GM21737 (cell line): ENCODE measurements around the gene ANTXR1.

Experiments
- ATAC-seq: cut with Tn5 transposase; IDR thresholded peaks from one replicate; pipeline ENCODE4 v1.9.1; 2021; ENCODE audit warnings: mild to moderate bottlenecking, moderate library complexity; ENCODE audit not compliant: unreplicated experiment

The ANTXR1 gene

DNA sequence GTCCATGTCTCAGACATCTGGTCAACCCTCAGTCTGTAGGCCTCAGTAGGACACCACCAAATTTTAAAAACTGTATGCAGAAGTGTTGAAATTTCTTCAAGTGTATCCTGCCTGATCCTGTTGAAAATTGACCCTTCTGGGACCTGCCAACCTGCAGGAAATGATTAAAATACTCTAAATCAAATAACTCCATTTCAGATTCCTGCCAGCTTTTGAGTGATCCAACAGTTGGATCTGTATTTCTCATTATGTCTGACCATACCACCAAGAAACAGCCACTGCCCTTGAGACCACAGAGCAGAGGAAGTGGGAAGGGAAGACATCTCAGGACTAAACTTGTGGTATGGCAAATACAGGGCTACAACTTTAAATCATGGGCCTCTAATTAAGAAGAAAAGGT is 113.4 kb downstream of the ANTXR1 start:
- ATAC-seq = no peak

- no peak for ATAC-seq
Measured at GRCh38 chr2:69131452-69131851, 118.5 kb downstream of the ANTXR1 start.

DNA sequence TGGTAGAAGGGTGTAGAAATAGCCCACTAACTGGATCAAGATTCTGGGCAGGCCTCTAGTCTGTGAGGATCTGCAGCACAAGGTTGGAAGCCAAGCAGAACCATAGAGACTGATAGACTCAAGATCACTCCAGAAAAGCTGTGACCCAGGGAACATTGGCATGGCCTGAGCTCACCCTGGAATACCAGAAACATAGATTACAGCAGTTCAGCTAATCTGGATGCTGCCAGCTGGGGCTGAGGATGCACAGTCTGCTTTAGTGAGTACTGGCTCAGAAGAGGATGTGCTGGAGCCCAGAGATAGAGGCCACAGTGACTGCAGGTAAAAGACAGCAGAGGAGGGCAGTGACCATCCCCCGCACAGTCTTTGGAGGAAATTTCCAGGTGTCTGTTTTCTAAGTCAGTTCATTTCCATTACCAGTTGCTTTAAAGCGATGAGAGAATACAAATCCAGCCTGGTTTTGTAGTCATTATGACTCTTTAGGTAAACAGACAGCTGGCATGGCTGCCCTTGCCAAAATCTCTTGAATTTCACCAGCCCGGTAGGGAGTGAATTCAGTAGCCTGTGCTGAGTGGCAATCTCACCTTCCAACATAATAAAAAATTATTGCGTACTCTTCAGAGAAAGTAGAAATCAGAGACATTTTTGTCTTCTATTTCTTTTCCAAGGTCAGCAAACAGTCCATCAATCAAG is 119.2 kb downstream of the ANTXR1 start:
- ATAC-seq = no peak

- ATAC-seq = no peak
Measured at GRCh38 chr2:69132960-69133590, 120.1 kb downstream of the ANTXR1 start.

- ATAC-seq = no peak
Measured at GRCh38 chr2:69133898-69134297, 120.9 kb downstream of the ANTXR1 start.

DNA sequence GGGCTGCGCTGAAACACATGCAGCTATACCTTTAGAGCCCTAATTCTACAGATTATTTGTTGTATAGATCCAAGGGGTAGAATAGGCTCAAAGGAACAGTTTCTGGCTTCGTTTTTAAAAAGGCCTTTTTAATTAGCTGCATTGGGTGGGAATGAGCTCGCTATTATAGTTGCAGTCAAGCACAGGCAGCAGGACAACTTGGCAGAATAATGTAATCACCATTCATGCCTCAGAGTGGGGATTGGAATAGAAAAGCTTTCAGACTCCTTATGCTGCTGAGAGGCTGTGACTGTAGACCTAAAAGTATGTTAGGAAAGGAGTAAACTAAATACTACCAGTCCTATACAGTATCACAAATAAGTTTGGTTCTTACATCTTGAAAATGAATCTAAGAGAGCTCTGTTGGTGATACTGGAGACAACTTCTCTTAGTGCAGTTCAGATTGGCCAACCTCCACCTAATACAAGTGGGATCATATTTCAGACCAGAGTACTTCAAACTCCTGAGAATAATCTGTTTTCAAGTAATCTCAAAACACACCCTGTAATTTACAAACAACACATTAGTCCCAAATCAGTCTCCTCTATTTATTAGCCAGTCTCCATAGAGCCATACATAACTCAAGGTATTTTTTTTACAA is 121.4 kb downstream of the ANTXR1 start:
- no peak for ATAC-seq

DNA sequence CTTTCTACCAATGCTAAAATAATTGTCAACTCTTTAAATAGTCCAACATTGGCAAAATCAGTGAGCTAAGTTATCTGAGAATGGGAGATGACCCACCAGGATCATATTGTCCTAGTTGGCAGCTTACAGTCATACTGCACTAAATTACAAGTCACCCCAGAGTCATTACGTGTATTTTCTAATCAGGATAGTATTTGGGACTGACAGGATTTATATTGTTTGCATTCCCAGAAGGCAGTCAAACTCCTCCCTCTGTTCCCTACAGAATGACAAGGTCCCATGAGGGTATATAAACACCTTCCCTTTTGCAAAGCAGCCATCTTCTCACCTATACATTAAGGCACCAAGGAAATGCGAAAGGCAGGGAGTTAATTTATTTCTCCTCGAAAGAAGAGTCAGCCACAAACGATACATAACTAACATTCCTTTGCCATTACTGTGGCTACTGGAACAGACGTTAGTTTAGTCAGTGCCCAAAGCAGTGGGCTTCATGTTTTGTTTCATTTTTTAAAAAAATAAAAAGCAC is 125.3 kb downstream of the ANTXR1 start:
- no peak for ATAC-seq

DNA sequence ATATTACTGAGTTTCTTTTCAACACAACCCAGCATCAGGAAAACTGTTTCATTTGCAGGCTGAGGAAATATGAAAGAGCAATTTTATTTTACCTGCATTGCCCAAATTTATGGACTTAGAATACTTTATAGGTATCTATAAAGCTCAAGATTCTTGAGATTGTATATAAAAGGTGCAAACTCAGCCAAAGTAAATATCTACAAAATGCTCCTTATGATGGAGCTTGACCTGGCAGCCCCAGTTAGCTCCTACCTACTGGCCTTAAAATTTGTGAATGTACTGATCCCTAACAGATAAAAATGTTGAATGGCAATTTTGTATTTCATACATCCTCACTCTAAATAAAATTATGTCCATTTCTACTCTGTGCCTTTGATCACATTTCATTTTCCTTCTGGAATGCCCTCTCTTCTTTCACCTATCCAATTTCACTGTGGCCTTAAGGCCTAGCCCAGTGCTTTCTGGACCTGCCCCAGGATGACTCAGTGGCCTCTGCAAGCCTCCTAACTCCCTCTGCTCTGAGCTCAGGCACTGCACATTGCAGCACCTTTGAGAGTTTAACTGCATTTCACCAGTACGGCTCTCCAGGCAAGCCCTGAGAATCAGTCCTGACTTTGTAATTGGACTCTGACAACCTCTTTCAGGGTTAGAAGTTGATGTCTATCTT is 125.9 kb downstream of the ANTXR1 start:
- ATAC-seq = no peak

GRCh38 chr2:69139778-69140670 is 127.0 kb downstream of the ANTXR1 start:
- ATAC-seq = no peak

DNA sequence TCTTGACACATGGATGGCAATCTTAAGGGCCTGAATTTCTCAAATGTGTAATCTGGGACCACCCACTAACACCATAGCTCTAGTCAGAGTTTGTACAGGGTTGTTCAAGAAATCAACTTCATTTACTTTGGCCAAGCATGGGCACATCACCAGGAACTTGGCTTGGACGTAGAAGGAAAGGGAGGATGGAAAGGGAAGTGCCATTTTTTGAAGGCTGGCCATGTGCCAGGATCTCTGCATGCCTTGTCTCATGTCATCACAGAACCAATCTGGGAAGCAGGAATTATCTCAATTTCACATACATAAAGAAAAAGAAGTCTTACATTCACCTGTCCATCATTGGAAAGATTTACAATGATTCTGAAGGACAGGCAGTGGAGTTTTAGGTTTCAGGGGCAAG is 128.1 kb downstream of the ANTXR1 start:
- ATAC-seq = no peak

DNA sequence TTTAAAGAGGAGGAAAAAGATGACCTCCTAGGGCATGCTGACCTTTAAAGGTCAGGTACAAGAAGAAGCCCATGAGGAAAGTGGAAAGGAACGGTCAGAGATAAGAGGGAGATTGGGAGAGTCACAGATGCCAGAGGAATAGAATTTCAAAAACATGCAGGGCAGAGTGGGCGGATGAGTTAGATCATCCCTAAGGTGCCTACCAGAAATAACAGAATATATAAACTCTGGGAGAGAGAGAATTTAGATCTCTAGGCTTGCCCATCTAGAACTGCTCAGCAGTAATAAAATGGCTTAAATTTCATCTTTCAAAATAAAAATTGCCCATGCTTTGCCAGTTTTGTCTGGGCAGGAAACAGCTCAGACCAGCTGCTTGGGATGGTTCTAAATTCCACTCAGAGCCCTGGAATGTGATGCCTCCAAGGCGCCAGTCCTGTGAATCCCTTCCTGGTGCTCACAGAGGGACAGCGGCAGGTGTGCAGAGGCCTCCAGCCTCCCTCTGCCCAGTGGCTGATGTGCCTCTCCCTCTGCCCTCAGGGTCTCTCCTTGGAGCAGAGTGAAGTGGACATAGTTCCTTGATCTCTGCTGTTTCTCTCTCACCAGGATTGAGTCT is 130.9 kb downstream of the ANTXR1 start:
- ATAC-seq = no peak

DNA sequence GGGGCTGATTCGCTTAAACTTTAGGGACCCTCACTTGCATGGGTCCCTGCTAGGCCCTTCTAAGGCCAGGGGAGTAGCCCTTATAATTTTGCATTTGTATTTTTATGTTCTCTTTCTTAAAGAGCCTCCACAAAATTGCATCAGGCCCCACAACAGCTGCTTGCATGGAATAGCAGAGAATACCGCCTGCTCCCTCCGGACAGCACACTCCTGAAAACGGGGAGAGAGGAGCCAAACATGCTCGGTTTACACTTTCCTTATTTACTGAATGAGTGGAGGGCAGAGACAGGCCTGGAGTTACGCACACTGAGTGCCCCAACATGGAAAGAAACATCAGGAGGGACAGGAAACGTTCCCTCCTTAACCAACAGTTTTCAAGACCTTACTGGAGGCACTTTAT is 132.2 kb downstream of the ANTXR1 start:
- no peak for ATAC-seq

DNA sequence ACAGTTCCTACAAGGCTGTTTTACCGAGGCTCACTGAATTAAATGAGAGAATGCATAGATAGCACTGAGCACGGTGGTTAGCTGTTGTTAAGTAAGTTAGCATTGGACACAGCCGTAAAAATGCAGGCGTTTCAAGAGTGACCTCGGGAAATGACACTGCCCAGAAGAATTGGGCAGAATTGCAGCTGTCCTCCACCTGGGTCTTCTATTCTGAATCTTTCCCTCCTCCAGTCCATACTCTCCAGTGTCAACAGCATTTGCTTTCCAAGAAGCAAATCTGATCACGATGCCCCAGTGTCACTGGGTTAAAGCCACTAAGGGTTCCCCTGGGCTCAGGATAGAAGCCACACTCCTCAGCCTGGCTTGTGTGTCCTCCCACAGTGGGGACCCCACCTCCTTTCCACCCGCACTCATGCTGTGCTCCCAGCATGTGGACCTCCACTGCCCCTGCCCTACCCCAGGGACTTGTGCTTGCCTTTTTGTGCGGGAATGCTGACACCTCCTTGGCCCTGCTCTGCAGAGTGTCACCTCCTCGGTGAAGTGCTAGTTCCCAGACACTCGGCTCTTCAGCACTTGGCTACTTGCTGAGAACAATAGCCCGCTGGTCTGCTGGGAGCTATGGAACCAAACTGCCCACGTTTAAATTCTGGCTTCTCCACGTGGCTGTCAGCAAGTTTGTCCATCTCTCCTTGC is 135.0 kb downstream of the ANTXR1 start:
- ATAC-seq = no peak

GRCh38 chr2:69149631-69150215 is 136.7 kb downstream of the ANTXR1 start:
- no peak for ATAC-seq

DNA sequence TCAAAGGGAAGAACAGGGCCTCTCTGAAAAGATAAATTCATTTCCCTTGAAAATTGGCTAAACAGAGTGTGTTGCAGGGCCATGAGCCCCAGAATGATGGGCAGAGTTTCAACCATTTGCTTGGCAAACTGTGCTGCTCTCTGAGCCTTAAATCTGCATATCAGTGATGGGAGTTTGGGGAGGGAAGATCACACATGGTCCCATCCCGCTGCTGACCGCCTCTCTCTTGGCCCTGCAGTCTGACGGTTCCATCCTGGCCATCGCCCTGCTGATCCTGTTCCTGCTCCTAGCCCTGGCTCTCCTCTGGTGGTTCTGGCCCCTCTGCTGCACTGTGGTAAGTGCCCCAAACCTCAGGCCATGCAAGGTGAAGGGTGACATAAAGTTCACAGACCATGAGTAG is 139.0 kb downstream of the ANTXR1 start:
- no peak for ATAC-seq

- no peak for ATAC-seq
Measured at GRCh38 chr2:69152847-69153583, 140.0 kb downstream of the ANTXR1 start.

DNA sequence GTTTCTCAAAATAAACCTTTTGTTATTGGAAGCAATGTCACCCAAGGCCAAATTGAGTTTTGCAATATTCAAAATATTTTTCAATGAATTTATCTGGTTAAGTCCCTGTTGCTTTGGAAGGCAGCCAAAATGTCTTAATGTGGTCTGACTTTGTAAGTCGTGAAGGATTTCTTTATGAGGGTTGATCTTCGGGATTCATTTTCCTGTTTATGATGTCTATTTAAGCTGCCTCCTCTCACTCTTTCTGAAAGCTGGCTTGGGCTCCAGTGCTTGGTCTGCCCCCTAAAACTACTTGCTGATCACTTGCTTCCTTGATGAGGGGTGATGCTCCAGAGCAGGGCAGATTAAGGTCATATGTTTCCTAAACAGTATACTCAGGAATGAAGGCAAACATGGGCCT is 141.1 kb downstream of the ANTXR1 start:
- no peak for ATAC-seq

- ATAC-seq = no peak
Measured at GRCh38 chr2:69156624-69157023, 143.6 kb downstream of the ANTXR1 start.
